Non-pigmented ciliary epithelial cell (primary cell): ENCODE measurements around the gene EFEMP2.

Experiments used
- DNase-seq: peaks from one replicate; pipeline ENCODE4 v3.0.0-alpha.2; 2010; ENCODE audit warnings: low read depth

Gene EFEMP2

GRCh38 chr11:65885231-65885630, 12.6 kb upstream of the EFEMP2 start:
- DNase-seq = no peak

- DNase-seq = no peak
Observed at GRCh38 chr11:65884716-65885092, 12.1 kb upstream of the EFEMP2 start.

GRCh38 chr11:65883786-65884715, 11.5 kb upstream of the EFEMP2 start:
- DNase-seq = no peak

GRCh38 chr11:65883058-65883761, 10.6 kb upstream of the EFEMP2 start:
- DNase-seq = no peak

- no peak for DNase-seq
Observed at GRCh38 chr11:65882120-65883057, 9.8 kb upstream of the EFEMP2 start.

GRCh38 chr11:65880844-65881421, 8.3 kb upstream of the EFEMP2 start:
- DNase-seq = no peak

GRCh38 chr11:65880027-65880426, 7.4 kb upstream of the EFEMP2 start:
- no peak for DNase-seq

- no peak for DNase-seq
Observed at GRCh38 chr11:65879617-65880016, 7.0 kb upstream of the EFEMP2 start, which contains the start of gene CTSW. Gene CTSW, plus strand, starts transcription at chr11:65879837. Its CDS starts 18 bp downstream, at chr11:65879855.

GRCh38 chr11:65873318-65874156, 937 bp upstream of the EFEMP2 start:
- no peak for DNase-seq

GRCh38 chr11:65871811-65872548, 620 bp downstream of the EFEMP2 start:
- DNase-seq = no peak

- no peak for DNase-seq
Observed at GRCh38 chr11:65870706-65871681, 1.6 kb downstream of the EFEMP2 start.

GRCh38 chr11:65870307-65870658, 2.3 kb downstream of the EFEMP2 start:
- no peak for DNase-seq

GRCh38 chr11:65869643-65870306, 2.8 kb downstream of the EFEMP2 start:
- no peak for DNase-seq

GRCh38 chr11:65868907-65869306, 3.7 kb downstream of the EFEMP2 start:
- no peak for DNase-seq

- no peak for DNase-seq
Observed at GRCh38 chr11:65868076-65868667, 4.4 kb downstream of the EFEMP2 start.

GRCh38 chr11:65867284-65868071, 5.1 kb downstream of the EFEMP2 start:
- DNase-seq = no peak
